Endothelial cell of umbilical vein (primary cell): ENCODE measurements around the gene ARHGEF40. TPM values are rescaled to one million over a fixed set of nuclear protein-coding genes. Genes with fewer than 3 reads are reported as not detected.

Experiments
- BruUV-seq: library from RNA; stranded (reverse); fragments of 400-500 nt; replicated peaks from 2 replicates; lab custom pipeline; 2021; lab: Mats Ljungman, UMichigan
- CTCF ChIA-PET: fragments of 300-600, 350-600 bp; sonication (Branson Sonifier 250); formaldehyde crosslinking; loops from one replicate; lab custom pipeline; 2021; ENCODE audit warnings: antibody characterized with exemption, inconsistent platforms; lab: Charles Lee
- POLR2A ChIA-PET: fragments of 300-600, 350-600 bp; sonication (Branson Sonifier 250); formaldehyde crosslinking; loops from one replicate; lab custom pipeline; 2021; ENCODE audit warnings: antibody characterized with exemption, inconsistent platforms; lab: Charles Lee
- DNase-seq: peaks from one replicate; pipeline ENCODE4 v3.0.0-alpha.2; 2011; ENCODE audit warnings: low read depth, low spot score
- FAIRE-seq: peaks from 2 replicates; lab custom pipeline; 2011; peaks lifted over from hg19 to GRCh38; lab: Jason Lieb, UNC
- H2AFZ ChIP-seq: 2 replicates; pipeline ENCODE4 v1.6.0; 2012; ENCODE audit warnings: low read depth, low read length, control low read depth, inconsistent platforms
- H3K27ac ChIP-seq: 2 replicates; pipeline ENCODE4 v1.5.1; 2011; ENCODE audit warnings: low read depth, mild to moderate bottlenecking, control low read depth, low read length, moderate library complexity; ENCODE audit not compliant: insufficient read depth
- H3K27me3 ChIP-seq, 2 experiments: 2 replicates each; pipeline versions ENCODE4 v1.6.0 to v1.6.1; 2011; ENCODE audit warnings: low read length in 2 of 2, mixed read lengths in 1 of 2; ENCODE audit not compliant: control insufficient read depth in 2 of 2, insufficient read depth in 2 of 2
- H3K36me3 ChIP-seq, 2 experiments: 2 replicates in 1 of 2; 3 replicates in 1 of 2; pipeline ENCODE4 v1.5.1; 2011; ENCODE audit warnings: low read length in 2 of 2, mild to moderate bottlenecking in 1 of 2, moderate library complexity in 1 of 2; ENCODE audit not compliant: control insufficient read depth in 2 of 2, insufficient read depth in 2 of 2; ENCODE audit errors: extremely low read depth in 1 of 2
- H3K4me1 ChIP-seq: 3 replicates; pipeline ENCODE4 v1.5.1; 2011; ENCODE audit warnings: mild to moderate bottlenecking, low read length; ENCODE audit not compliant: control insufficient read depth, insufficient read depth; ENCODE audit errors: extremely low read depth
- H3K4me2 ChIP-seq: 2 replicates; pipeline ENCODE4 v1.6.1; 2011; ENCODE audit warnings: low read length, control low read depth, mixed read lengths; ENCODE audit not compliant: insufficient read depth
- H3K4me3 ChIP-seq, 3 experiments: fragments of 200-600 bp in 1 of 3; sonication (generic), shearing (Covaris generic) in 1 of 3; replicated peaks in 1 of 3; 2 replicates each; pipeline ENCODE4 v1.5.1; 2011 to 2016; ENCODE audit warnings: control low read depth in 3 of 3, low read length in 3 of 3, mild to moderate bottlenecking in 2 of 3, inconsistent platforms in 1 of 3, low read depth in 1 of 3, moderate library complexity in 1 of 3; ENCODE audit not compliant: insufficient read depth in 1 of 3
- H3K79me2 ChIP-seq: 2 replicates; pipeline ENCODE4 v1.6.0; 2012; ENCODE audit warnings: low read length, inconsistent platforms; ENCODE audit not compliant: control insufficient read depth, insufficient read depth
- H3K9ac ChIP-seq: replicated peaks from 2 replicates; pipeline ENCODE3; 2011; ENCODE audit warnings: low read length, control low read depth; ENCODE audit not compliant: insufficient read depth; ENCODE audit errors: extremely low read depth
- H3K9me1 ChIP-seq: replicated peaks from 3 replicates; pipeline ENCODE4 v1.6.0; 2011; ENCODE audit warnings: mild to moderate bottlenecking, low read length; ENCODE audit not compliant: control insufficient read depth, insufficient read depth; ENCODE audit errors: extremely low read depth
- H3K9me3 ChIP-seq: replicated peaks from 2 replicates; pipeline ENCODE4 v1.5.1; 2012; ENCODE audit warnings: low read length, inconsistent platforms; ENCODE audit not compliant: control insufficient read depth, insufficient read depth
- H4K20me1 ChIP-seq: replicated peaks from 2 replicates; pipeline ENCODE3; 2011; ENCODE audit warnings: mild to moderate bottlenecking, low read length; ENCODE audit not compliant: control insufficient read depth, insufficient read depth; ENCODE audit errors: extremely low read depth
- CTCF ChIP-seq, 2 donors: IDR thresholded peaks; 1 replicate in 1 of 2; 2 replicates in 1 of 2; pipeline ENCODE4 v1.5.1; 2011; ENCODE audit warnings: low read length in 2 of 2, mild to moderate bottlenecking in 2 of 2, moderate library complexity in 2 of 2, control low read depth in 1 of 2, inconsistent platforms in 1 of 2, low read depth in 1 of 2; ENCODE audit not compliant: insufficient read depth in 1 of 2; ENCODE audit errors: extremely low read depth in 1 of 2
- EZH2 ChIP-seq: IDR thresholded peaks from 2 replicates; pipeline ENCODE4 v1.6.1; 2012; ENCODE audit warnings: borderline replicate concordance, low read depth, mild to moderate bottlenecking, moderate library complexity, low read length, inconsistent platforms; ENCODE audit not compliant: severe bottlenecking
- FOS ChIP-seq: IDR thresholded peaks from 2 replicates; pipeline ENCODE4 v1.6.1; 2011; ENCODE audit warnings: mild to moderate bottlenecking, low read length, moderate library complexity, borderline replicate concordance; ENCODE audit not compliant: insufficient read depth
- GATA2 ChIP-seq: IDR thresholded peaks from 2 replicates; pipeline ENCODE4 v1.7.0; 2011; ENCODE audit warnings: low read depth, mild to moderate bottlenecking, moderate library complexity, mixed read lengths, low read length; ENCODE audit not compliant: insufficient read length, insufficient read depth
- JUN ChIP-seq: IDR thresholded peaks from 2 replicates; pipeline ENCODE4 v1.6.1; 2011; ENCODE audit warnings: borderline replicate concordance, low read depth; ENCODE audit not compliant: insufficient read length, insufficient read depth
- MAX ChIP-seq: IDR thresholded peaks from 2 replicates; pipeline ENCODE4 v1.6.1; 2011; ENCODE audit not compliant: insufficient read depth, insufficient read length
- MYC ChIP-seq: IDR thresholded peaks from one replicate; pipeline ENCODE4 v1.6.1; 2011; ENCODE audit warnings: mild to moderate bottlenecking, low read depth, low read length
- POLR2A ChIP-seq: IDR thresholded peaks from 2 replicates; pipeline ENCODE4 v1.6.1; 2012; ENCODE audit warnings: low read depth, mild to moderate bottlenecking, control low read depth, low read length
- POLR2AphosphoS5 ChIP-seq: IDR thresholded peaks from 2 replicates; pipeline ENCODE4 v1.6.1; 2012; ENCODE audit warnings: low read depth, mild to moderate bottlenecking, control low read depth, low read length, moderate library complexity; ENCODE audit not compliant: insufficient read depth
- dilution Hi-C: fragments of 300-500 bp; cut with MboI; formaldehyde crosslinking; loops from one replicate; pipeline ENCODE4 v1.15.0; 2019; ENCODE audit warnings: low sequenced_read_pairs; ENCODE audit not compliant: extremely low pct_ligation_motif_present
- intact Hi-C: fragments of 100-400 bp; cut with micrococcal nuclease; formaldehyde crosslinking; loops from one replicate; pipeline ENCODE4 v1.10.0; 2022
- polyA plus RNA-seq, 4 experiments: library from polyadenylated mRNA; depleted of rRNA in 3 of 4; stranded (reverse) in 3 of 4; unstranded in 1 of 4; fragments of >200 nt; gene quantifications; 2 replicates each; pipeline versions ENCODE4 v1.2.1 to v1.2.3, GENCODE V29; 2011 to 2012; ENCODE audit warnings: missing spikeins in 1 of 4
- total RNA-seq: library from RNA; stranded (reverse); gene quantifications from 2 replicates; pipeline ENCODE4 v1.2.3, GENCODE V29; 2021

The ARHGEF40 gene
- total and polyA plus RNA-seq, 2 donors (not counting 3 experiments of a cell fraction or from before 2014, with no cell fraction given), result 2.6 to 19.9 TPM

GRCh38 chr14:21081521-21082142 is 11.5 kb downstream of the ARHGEF40 start:
- no peaks in the 10 kb centered on the region for H3K9me1 ChIP-seq
- DNase-seq, result no peak
- no peak overlapping the region for H3K9ac ChIP-seq
- intact Hi-C loops (no loop called here), dilution Hi-C loops (no loop called here)
- TF ChIP-seq FOS (no peak), GATA2 (no peak), MAX (no peak), POLR2A (no peak), EZH2 (no peak), JUN (no peak), CTCF (IDR thresholded peaks at IDR 0.05; ENCODE audit: extremely low read depth in 1 of 2, insufficient read depth in 1 of 2, low read depth in 1 of 2, low read length in 2 of 2) (no peak), MYC (no peak), POLR2AphosphoS5 (no peak)
- CTCF ChIA-PET, result interaction anchor here (1.0 to 3.5 kb wide), 4 partner anchors 11 to 22 kb away, joined by 3 to 17 read pairs (median 6); partner anchors contain the start of gene ARHGEF40
- no peak overlapping the region for H3K27ac ChIP-seq
- no peak overlapping the region for H3K4me2 ChIP-seq
- H4K20me1 ChIP-seq, result no peaks in the 10 kb centered on the region
- no peak for FAIRE-seq
- POLR2A ChIA-PET, result no interaction called here
- no peaks in the 10 kb centered on the region for H3K9me3 ChIP-seq
- no peak overlapping the region for H2AFZ ChIP-seq
- no peaks in the 10 kb centered on the region for H3K4me1 ChIP-seq
- no peak overlapping the region for H3K4me3 ChIP-seq
- BruUV-seq, result no TSS peak
- H3K27me3 ChIP-seq, result no peaks in the 10 kb centered on the region
- H3K79me2 ChIP-seq, result no peaks in the 10 kb centered on the region
- peaks cover 0 to 3% of the 10 kb centered on the region in 2 experiments for H3K36me3 ChIP-seq
